HL-60 (cell line): ENCODE results near the gene SUGP1.

Source experiments
- DNase-seq, 2 experiments: peaks; one replicate each; pipeline ENCODE4 v3.0.0-alpha.2; 2010 to 2020; ENCODE audit warnings: low read depth in 1 of 2, low spot score in 1 of 2
- H3K27ac ChIP-seq: fragments of 250-450 bp; sonication (Bioruptor Pico); replicated peaks from 2 replicates; pipeline ENCODE4 v1.5.1; 2020; ENCODE audit warnings: mild to moderate bottlenecking, moderate library complexity
- H3K27me3 ChIP-seq: fragments of 250-450 bp; sonication (Bioruptor Pico); 2 replicates; pipeline ENCODE4 v1.5.1; 2021; ENCODE audit warnings: mild to moderate bottlenecking, moderate library complexity; ENCODE audit not compliant: insufficient read depth, poor library complexity, severe bottlenecking
- H3K4me3 ChIP-seq: replicated peaks from 2 replicates; pipeline ENCODE4 v1.5.1; 2011; ENCODE audit warnings: mild to moderate bottlenecking, control low read depth, low read length; ENCODE audit not compliant: insufficient read depth
- CTCF ChIP-seq: IDR thresholded peaks from one replicate; pipeline ENCODE4 v1.5.1; 2011; ENCODE audit warnings: low read length, control low read depth, inconsistent platforms; ENCODE audit not compliant: insufficient read depth
- GABPA ChIP-seq: IDR thresholded peaks from 2 replicates; pipeline ENCODE4 v1.6.1; 2012; ENCODE audit warnings: low read depth
- POLR2AphosphoS5 ChIP-seq: IDR thresholded peaks from 2 replicates; pipeline ENCODE4 v1.6.1; 2012; ENCODE audit warnings: low read depth
- REST ChIP-seq: IDR thresholded peaks from 2 replicates; pipeline ENCODE4 v1.6.1; 2012; ENCODE audit warnings: low read depth; ENCODE audit not compliant: insufficient replicate concordance
- SPI1 ChIP-seq: IDR thresholded peaks from 2 replicates; pipeline ENCODE4 v1.6.1; 2012; ENCODE audit warnings: low read depth, mild to moderate bottlenecking, borderline replicate concordance

Gene SUGP1

GRCh38 chr19:19296953-19297689, 23.2 kb downstream of the SUGP1 start:
- no peak overlapping the region for H3K27ac ChIP-seq
- H3K4me3 ChIP-seq = no peak overlapping the region
- DNase-seq = no peak
- H3K27me3 ChIP-seq = no peaks in the 10 kb centered on the region
- no peak for TF ChIP-seq REST
- no peak for TF ChIP-seq CTCF
- no peak for TF ChIP-seq GABPA
- TF ChIP-seq POLR2AphosphoS5 = no peak
- TF ChIP-seq SPI1 = no peak

- no peak for DNase-seq
- TF ChIP-seq GABPA (no peak), POLR2AphosphoS5 (no peak), SPI1 (no peak), REST (no peak), CTCF (no peak)
- Histone ChIP-seq H3K27me3 (no peaks in the 10 kb centered on the region), H3K27ac (no peak overlapping the region), H3K4me3 (no peak overlapping the region)
These were observed 25.4 kb downstream of the SUGP1 start for GRCh38 chr19:19294914-19295313.

- no peaks in the 10 kb centered on the region for H3K27me3 ChIP-seq
- H3K27ac ChIP-seq = no peak overlapping the region
- no peak for DNase-seq
- TF ChIP-seq POLR2AphosphoS5 (no peak), GABPA (no peak), SPI1 (no peak), REST (no peak), CTCF (no peak)
- H3K4me3 ChIP-seq = no peak overlapping the region
These were observed 27.7 kb downstream of the SUGP1 start for GRCh38 chr19:19292607-19293006.
